Jurkat, Clone E6-1 (cell line): ENCODE results near the gene TTC38.
"Not testable (repeated sequence)": the region's sequence is repeated elsewhere in the genome, so short reads cannot be mapped to it uniquely, and the experiment has no call there.

Experiments
- DNase-seq: peaks from one replicate; pipeline ENCODE4 v3.0.0-alpha.2; 2011; ENCODE audit warnings: low read depth, low spot score
- H3K4me3 ChIP-seq: 2 replicates; pipeline ENCODE4 v1.5.1; 2011; ENCODE audit warnings: mild to moderate bottlenecking, low read length, control low read depth, moderate library complexity

TTC38 gene

DNA sequence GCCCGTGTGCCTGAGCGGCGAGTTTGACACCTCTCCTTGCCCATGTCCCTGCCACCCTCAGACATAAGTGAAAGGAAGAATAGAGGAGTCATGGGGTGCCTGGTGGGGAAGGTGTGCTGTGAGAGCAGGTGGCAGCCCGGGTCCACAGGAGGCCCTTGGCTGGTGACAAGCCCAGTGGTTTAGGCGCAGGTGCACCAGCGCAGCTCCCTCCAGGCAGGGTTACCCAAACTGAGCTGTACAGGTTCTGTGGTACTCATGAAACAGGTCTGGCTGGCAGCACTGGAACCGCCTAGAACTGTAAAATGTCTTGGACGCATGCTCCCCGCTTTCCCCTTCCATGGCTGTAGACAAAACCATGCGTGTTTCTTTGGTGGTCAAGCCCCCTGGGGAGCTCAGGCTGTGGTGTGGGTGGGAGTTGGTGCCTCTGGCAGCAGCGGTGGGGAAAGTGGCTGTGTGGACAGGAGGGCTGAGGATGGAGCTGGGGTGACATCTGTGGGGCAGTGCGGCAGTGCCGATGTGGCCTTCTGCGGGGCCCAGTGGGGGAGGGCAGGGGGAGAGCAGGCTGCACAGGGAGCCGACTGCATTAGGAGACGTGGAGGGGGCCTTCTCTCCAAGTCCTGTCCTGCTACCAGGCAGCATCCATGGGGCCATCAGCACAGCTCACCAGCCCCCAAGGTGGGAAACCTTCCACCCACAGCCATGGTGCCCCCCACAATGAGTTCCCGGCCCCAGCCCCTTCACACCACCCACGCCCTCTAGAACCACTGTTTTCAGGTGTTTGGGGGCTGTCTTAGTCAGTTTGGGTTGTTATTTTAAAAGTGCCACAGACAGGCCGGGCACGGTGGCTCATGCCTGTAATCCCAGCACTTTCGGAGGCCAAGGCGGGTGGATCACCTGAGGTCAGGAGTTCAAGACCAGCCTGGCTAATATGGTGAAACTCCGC lies 23.3 kb downstream of the TTC38 start:
- no peak for DNase-seq
- no peak overlapping the region for H3K4me3 ChIP-seq

DNA sequence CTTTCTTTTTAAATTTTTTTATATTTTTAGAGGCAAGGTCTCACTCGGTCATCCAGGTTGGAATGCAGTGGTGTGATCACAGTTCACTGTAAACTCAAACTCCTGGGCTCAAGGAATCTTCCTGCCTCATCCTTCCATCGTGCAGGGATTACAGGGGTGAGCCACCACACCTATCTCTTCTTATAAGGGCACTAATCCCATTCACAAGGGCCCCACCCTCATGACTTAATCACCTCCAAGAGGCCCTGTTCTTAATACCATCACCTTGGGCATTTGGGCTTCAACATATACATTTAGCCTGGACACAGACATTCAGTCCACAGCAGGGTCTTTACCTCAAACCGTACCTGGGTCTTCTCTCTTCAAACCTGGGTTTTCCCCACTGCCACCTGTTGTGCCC lies 24.4 kb downstream of the TTC38 start:
- H3K4me3 ChIP-seq, result no peak overlapping the region
- no peak for DNase-seq

DNA sequence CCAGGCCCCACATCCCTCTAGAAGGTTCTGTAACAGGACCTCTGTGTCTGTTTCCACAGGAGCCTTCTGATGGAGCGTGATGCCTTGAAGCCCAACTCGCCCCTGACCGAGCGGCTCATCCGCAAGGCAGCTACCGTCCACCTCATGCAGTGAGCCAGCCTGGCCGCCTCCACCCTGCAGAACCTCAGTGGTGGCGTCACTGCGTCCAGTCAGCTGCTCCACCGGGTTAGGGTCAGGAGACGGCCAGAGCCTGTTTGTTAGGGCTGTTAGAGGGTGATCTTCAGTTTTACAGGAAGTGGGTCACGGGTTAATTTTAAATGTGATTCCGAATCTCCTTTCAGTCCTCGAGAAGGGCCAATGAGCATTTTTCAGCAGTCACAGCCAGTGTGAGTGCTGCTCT lies 24.9 kb downstream of the TTC38 start:
- no peak for DNase-seq

DNA sequence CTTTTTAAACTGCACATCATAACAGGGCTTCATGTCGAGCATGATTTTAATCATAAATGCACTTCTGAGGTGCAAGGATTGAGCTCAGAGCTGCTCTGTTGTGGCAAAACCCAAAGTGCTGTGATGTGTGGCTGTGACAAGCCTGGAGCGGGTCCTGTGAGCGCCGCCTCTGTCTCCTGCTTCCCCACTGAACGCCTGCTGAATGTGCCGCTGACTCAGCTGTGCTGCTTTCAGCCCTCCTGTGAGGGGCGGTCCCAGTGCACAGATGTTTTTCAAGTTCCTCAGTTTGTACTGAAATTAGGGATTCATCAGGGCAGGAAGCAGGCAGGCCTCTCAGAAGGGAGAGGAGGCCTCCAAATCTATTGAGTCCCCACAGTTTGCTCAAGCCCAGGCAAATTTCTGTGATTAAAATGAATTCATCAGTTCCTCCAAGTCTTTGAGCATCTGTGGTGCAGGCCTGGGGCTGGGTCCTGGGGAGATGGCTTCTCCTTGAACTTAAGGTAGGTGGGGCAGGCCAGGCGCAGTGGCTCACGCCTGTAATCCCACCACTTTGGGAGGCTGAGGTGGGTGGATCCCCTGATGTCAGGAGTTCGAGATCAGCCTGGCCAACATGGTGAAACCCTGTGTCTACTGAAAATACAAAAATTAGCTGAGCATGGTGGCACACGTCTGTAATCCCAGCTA lies 25.9 kb downstream of the TTC38 start:
- no peak overlapping the region for H3K4me3 ChIP-seq
- DNase-seq, result peak; percentile 79

More for the DNA sequence above, 24.9 kb downstream of the TTC38 start:
- H3K4me3 ChIP-seq, result no peak overlapping the region

DNA sequence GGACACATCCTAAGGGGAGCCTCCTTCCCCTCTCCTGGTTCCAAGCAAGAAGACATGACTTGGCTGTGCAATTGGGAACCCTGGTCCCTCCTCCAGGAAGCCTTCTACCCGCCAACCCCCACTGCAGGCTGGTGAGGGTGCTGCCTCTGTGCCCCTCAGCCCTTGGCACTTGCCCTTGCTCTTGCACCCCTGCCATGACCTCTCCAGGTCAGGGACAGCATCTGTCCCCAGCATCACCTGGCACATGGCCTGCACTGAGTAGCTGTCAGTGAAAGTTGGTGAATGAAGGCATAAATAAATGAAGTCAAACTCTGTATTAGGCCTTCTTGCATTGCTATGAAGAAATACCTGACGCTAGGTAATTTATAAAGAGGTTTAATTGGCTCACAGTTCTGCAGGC lies 27.0 kb downstream of the TTC38 start:
- H3K4me3 ChIP-seq, result no peak overlapping the region
- DNase-seq, result no peak

- peak overlapping the region; percentile 93 for H3K4me3 ChIP-seq
- DNase-seq, result no peak
Measured at GRCh38 chr22:46295277-46295971, 27.6 kb downstream of the TTC38 start.

DNA sequence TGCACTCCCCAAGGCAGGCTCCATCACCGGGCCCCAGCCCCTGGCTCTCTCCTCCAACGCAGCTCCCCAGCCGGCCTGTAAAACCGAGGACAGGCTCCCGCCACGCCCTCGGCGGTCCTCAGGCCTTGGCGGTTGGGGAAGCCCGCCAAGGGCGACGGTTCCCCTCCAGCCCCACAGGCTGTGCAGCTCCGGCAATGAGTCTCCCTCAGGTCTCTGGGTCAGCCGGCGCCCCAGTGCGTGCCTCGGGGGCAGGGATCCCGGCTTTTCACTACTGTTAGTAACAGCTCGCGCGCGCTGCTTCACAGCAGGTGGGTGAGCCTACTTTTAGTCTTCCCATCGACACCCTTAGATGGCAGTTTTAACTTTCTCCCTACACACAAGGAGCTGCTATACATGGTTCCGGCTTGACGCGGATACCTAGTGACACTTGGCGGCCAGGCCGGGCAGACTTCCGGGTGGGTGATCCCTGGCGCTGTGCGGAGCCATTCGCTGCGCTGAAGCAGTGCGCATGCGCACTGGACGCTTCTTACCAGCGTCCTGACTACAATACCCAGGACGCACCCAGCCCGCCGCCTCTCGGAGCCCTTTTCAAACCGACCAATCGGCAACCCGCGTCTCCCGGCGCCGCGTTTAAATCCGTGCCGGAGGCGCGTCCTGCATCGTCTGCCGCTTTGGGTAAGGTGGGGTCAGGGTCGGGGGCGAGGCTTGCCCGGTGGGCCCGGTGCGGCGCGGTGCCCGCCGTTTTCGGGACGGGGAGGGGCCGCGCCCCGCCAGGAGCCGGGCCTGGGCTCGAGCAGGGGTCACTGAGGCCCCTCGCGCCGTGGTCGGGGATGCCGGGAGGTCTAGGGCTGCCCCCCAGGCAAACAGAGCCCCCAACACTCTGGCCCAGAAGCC lies 28.7 kb downstream of the TTC38 start, which contains the start of gene GTSE1:
TSS of gene GTSE1 (plus strand) at position 614 of the 894 bp plus-strand sequence. CDS start 531 bp downstream, outside the sequence.
- peak within 1 kb of the TSS; percentile 93 for H3K4me3 ChIP-seq
- DNase-seq, result peak; percentile 98

GRCh38 chr22:46297151-46297812 lies 29.5 kb downstream of the TTC38 start:
- no peak for DNase-seq
- H3K4me3 ChIP-seq, result peak overlapping the region; percentile 93

DNA sequence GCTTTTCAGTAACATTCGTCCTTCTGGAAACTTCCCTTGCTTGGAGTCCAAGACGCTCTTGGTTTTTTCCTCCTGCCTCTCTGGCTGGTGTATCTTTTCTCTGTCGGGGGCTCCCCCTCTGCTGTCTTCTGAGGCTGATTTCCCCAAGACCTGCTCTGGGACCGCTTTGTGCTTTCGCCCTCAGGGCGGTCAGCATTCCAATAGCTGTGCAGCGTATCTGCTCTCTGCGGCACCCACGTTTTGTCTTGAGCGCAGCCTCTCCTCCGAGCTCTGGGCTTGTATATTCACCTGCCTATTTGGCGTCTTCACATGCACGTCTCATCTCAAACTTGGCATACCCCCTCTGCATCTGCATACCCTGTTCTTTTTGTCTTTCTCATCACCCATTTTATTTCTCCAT lies 31.3 kb downstream of the TTC38 start:
- no peak overlapping the region for H3K4me3 ChIP-seq
- DNase-seq, result no peak

- H3K4me3 ChIP-seq, result no peak overlapping the region
Measured at GRCh38 chr22:46300491-46300890, 32.7 kb downstream of the TTC38 start.

DNA sequence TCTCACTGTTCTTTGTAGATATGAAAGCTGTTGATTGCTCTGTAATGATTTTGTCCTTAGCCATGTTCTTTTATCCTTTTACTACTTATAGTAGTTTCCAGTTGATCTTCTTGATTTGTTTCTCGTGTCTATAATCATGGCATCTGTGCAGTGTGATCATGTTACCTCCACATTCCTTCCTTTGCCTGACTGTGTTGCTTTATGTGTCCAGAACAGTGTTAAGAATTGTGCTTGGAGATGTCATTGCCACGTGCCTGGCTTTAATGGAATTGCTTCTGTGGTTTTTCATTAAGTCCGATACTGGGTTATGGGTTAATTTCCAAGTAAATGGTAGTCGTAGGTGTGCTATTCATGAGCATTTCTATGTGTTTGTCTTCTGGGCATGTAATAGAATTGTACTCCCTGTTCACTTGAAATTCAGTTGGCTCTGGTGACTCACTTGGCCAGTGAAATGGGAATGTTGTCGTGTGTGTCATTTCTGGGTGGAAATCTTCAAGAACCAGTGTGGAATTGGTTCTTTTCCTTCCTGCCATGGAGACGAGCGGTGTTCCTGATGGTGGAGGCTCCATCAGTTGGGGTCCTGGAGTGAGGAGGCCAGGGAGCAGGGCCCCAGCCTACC lies 35.6 kb downstream of the TTC38 start:
- no peak for DNase-seq
- H3K4me3 ChIP-seq, result no peak overlapping the region

More at GRCh38 chr22:46300491-46300890, 32.7 kb downstream of the TTC38 start:
- DNase-seq, result no peak

GRCh38 chr22:46308283-46308988 lies 40.6 kb downstream of the TTC38 start:
- H3K4me3 ChIP-seq, result no peak overlapping the region
- DNase-seq, result no peak

GRCh38 chr22:46309526-46310085 lies 41.8 kb downstream of the TTC38 start:
- no peak for DNase-seq

GRCh38 chr22:46312056-46312455 lies 44.2 kb downstream of the TTC38 start:
- H3K4me3 ChIP-seq, result no peak overlapping the region
- no peak for DNase-seq

More at GRCh38 chr22:46309526-46310085, 41.8 kb downstream of the TTC38 start:
- H3K4me3 ChIP-seq, result no peak overlapping the region

- not testable (repeated sequence) for H3K4me3 ChIP-seq, DNase-seq
Measured at GRCh38 chr22:46312848-46313247, 45.0 kb downstream of the TTC38 start.

DNA sequence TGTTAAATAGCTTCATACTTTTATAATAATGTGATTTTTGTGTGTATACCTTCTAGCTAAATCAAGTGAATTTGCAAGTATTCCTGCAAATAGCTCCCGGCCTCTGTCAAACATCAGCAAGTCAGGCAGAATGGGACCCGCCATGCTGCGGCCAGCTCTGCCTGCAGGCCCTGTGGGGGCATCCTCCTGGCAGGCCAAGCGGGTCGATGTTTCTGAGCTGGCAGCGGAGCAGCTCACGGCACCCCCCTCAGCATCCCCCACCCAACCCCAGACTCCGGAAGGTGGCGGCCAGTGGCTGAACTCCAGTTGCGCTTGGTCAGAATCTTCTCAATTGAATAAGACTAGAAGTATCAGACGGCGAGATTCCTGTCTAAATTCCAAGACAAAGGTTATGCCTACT lies 48.2 kb downstream of the TTC38 start:
- H3K4me3 ChIP-seq, result no peak overlapping the region
- DNase-seq, result no peak

- DNase-seq, result no peak
- no peak overlapping the region for H3K4me3 ChIP-seq
Measured at GRCh38 chr22:46317646-46318045, 49.8 kb downstream of the TTC38 start.
